HG02571 (cell line): ENCODE measurements around the gene SUPT20HL1.

Experiments
- ATAC-seq: cut with Tn5 transposase; IDR thresholded peaks from one replicate; pipeline ENCODE4 v1.9.1; 2021; ENCODE audit warnings: mild to moderate bottlenecking, moderate library complexity; ENCODE audit not compliant: unreplicated experiment

SUPT20HL1 gene

GRCh38 chrX:24395775-24396174, 35.3 kb downstream of the SUPT20HL1 start:
- no peak for ATAC-seq

GRCh38 chrX:24396236-24396930, 35.9 kb downstream of the SUPT20HL1 start:
- no peak for ATAC-seq

- ATAC-seq: no peak
Observed at GRCh38 chrX:24396931-24397279, 36.5 kb downstream of the SUPT20HL1 start.

- ATAC-seq: no peak
Observed at GRCh38 chrX:24398766-24399165, 38.3 kb downstream of the SUPT20HL1 start.

GRCh38 chrX:24399550-24399949, 39.1 kb downstream of the SUPT20HL1 start:
- ATAC-seq: no peak

GRCh38 chrX:24405959-24406358, 45.5 kb downstream of the SUPT20HL1 start:
- ATAC-seq: no peak
